HepG2 (cell line): ENCODE data around the gene TBC1D10B. TPM values are rescaled to one million over a fixed set of nuclear protein-coding genes. Genes with fewer than 3 reads are reported as not detected.

Experiments used
- ARNT ChIP-seq: fragments of 450-650 bp; IDR thresholded peaks from 2 replicates; pipeline ENCODE4 v1.6.1; 2017
- ATRX ChIP-seq: sonication (generic); formaldehyde crosslinking; IDR thresholded peaks from 2 replicates; pipeline ENCODE4 v1.4.0; 2020; ENCODE audit warnings: missing genetic modification reagents, borderline replicate concordance
- IKZF1 ChIP-seq: fragments of 450-650 bp; IDR thresholded peaks from 2 replicates; pipeline ENCODE4 v1.7.1; 2016
- IKZF4 ChIP-seq: sonication (generic); formaldehyde crosslinking; IDR thresholded peaks from 2 replicates; pipeline ENCODE4 v1.5.1; 2020; ENCODE audit warnings: borderline replicate concordance, mild to moderate bottlenecking, low read depth, missing genetic modification reagents; ENCODE audit errors: not compliant biosample characterization
- JUND ChIP-seq: sonication (generic); formaldehyde crosslinking; IDR thresholded peaks from 2 replicates; pipeline ENCODE4 v1.8.0; 2022; ENCODE audit warnings: mild to moderate bottlenecking, missing genetic modification reagents
- KDM5B ChIP-seq: sonication (generic); formaldehyde crosslinking; IDR thresholded peaks from 2 replicates; pipeline ENCODE4 v1.4.0; 2020; ENCODE audit warnings: missing genetic modification reagents, mild to moderate bottlenecking, borderline replicate concordance
- KDM6A ChIP-seq: IDR thresholded peaks from 2 replicates; pipeline ENCODE4 v1.6.1; 2016; ENCODE audit warnings: low read depth
- NCOA1 ChIP-seq: sonication (generic); formaldehyde crosslinking; IDR thresholded peaks from 2 replicates; pipeline ENCODE4 v1.9.0; 2021; ENCODE audit warnings: missing genetic modification reagents
- NONO ChIP-seq, 2 experiments: fragments of 450-650 bp in 1 of 2; sonication (generic) in 1 of 2; formaldehyde crosslinking in 1 of 2; IDR thresholded peaks in 1 of 2; conservative IDR thresholded peaks in 1 of 2; 2 replicates each; pipeline versions ENCODE4 v1.6.1 to v1.8.0; 2017 to 2022; ENCODE audit warnings: mild to moderate bottlenecking in 1 of 2, missing genetic modification reagents in 1 of 2, moderate library complexity in 1 of 2
- PAX8 ChIP-seq: sonication (generic); formaldehyde crosslinking; IDR thresholded peaks from 2 replicates; pipeline ENCODE4 v1.8.0; 2022; ENCODE audit warnings: mild to moderate bottlenecking, missing genetic modification reagents, borderline replicate concordance
- PHF21A ChIP-seq: sonication (generic); formaldehyde crosslinking; IDR thresholded peaks from 2 replicates; pipeline ENCODE4 v1.5.0; 2020; ENCODE audit warnings: mild to moderate bottlenecking, missing genetic modification reagents
- POLR2A ChIP-seq, 2 experiments: IDR thresholded peaks; 2 replicates each; pipeline ENCODE4 v1.6.1; 2011; ENCODE audit warnings: low read depth in 2 of 2, low read length in 2 of 2, mild to moderate bottlenecking in 1 of 2, moderate library complexity in 1 of 2; ENCODE audit not compliant: insufficient read depth in 1 of 2
- SETDB1 ChIP-seq: sonication (generic); formaldehyde crosslinking; IDR thresholded peaks from 2 replicates; pipeline ENCODE4 v1.5.1; 2020; ENCODE audit warnings: missing genetic modification reagents, mild to moderate bottlenecking, borderline replicate concordance
- SMAD9 ChIP-seq: sonication (generic); formaldehyde crosslinking; IDR thresholded peaks from 2 replicates; pipeline ENCODE4 v1.5.1; 2020; ENCODE audit warnings: mild to moderate bottlenecking, missing genetic modification reagents
- SMC3 ChIP-seq: IDR thresholded peaks from 2 replicates; pipeline ENCODE4 v1.6.1; 2011; ENCODE audit warnings: low read length, improper control_type of control experiment
- SP1 ChIP-seq, 2 experiments: fragments of 450-650 bp in 1 of 2; sonication (generic) in 1 of 2; formaldehyde crosslinking in 1 of 2; IDR thresholded peaks; 2 replicates each; pipeline versions ENCODE4 v1.4.0 to v1.6.1; 2016 to 2020; ENCODE audit warnings: missing genetic modification reagents in 1 of 2
- SRY ChIP-seq: sonication (generic); formaldehyde crosslinking; IDR thresholded peaks from 2 replicates; pipeline ENCODE4 v1.8.0; 2022; ENCODE audit warnings: mild to moderate bottlenecking, missing genetic modification reagents
- TCF7 ChIP-seq: sonication (generic); IDR thresholded peaks from 2 replicates; pipeline ENCODE4 v1.6.1; 2016; ENCODE audit warnings: antibody characterized with exemption, low read depth
- THAP11 ChIP-seq: IDR thresholded peaks from 2 replicates; pipeline ENCODE4 v1.6.1; 2016; ENCODE audit warnings: missing biosample characterization, missing genetic modification reagents
- TMF1 ChIP-seq: sonication (generic); formaldehyde crosslinking; IDR thresholded peaks from 2 replicates; pipeline ENCODE4 v1.8.1; 2022; ENCODE audit warnings: low read depth, missing genetic modification reagents
- TSC22D2 ChIP-seq: sonication (generic); formaldehyde crosslinking; IDR thresholded peaks from 2 replicates; pipeline ENCODE4 v1.5.1; 2020; ENCODE audit warnings: missing genetic modification reagents, mild to moderate bottlenecking, borderline replicate concordance
- U2AF1 ChIP-seq: fragments of 200-400 bp; formaldehyde crosslinking; optimal IDR thresholded peaks from 2 replicates; pipeline ENCODE3; 2017; ENCODE audit warnings: mild to moderate bottlenecking, low read depth, low read length
- ZFP36L1 ChIP-seq: sonication (generic); formaldehyde crosslinking; IDR thresholded peaks from 2 replicates; pipeline ENCODE4 v1.8.0; 2022; ENCODE audit warnings: mild to moderate bottlenecking, missing genetic modification reagents, moderate library complexity
- ZNF446 ChIP-seq: sonication (generic); formaldehyde crosslinking; IDR thresholded peaks from 2 replicates; pipeline ENCODE4 v1.5.0; 2020; ENCODE audit warnings: mild to moderate bottlenecking, missing genetic modification reagents
- polyA plus RNA-seq, 8 experiments: library from polyadenylated mRNA; depleted of rRNA in 3 of 8; stranded (reverse) in 7 of 8; unstranded in 1 of 8; fragments of >200 nt; fragmentation: Illumina TruSeq in 4 of 8; extraction: Trizol in 4 of 8; gene quantifications; 2 replicates each; pipeline versions ENCODE4 v1.2.1 to v1.2.3, GENCODE V29; 2011 to 2016; ENCODE audit warnings: low read depth in 4 of 8, missing spikeins in 1 of 8, mixed read lengths in 1 of 8; ENCODE audit not compliant: insufficient read depth in 1 of 8
- total RNA-seq, 5 experiments: library from RNA; depleted of rRNA; stranded (reverse); fragments of >200 nt; fragmentation: Illumina TruSeq; extraction: Trizol; gene quantifications; 2 replicates each; pipeline ENCODE4 v1.2.3, GENCODE V29; 2016; ENCODE audit warnings: low read depth in 1 of 5
- TF ChIP-seq, protein P1 (sequence below): sonication (generic); formaldehyde crosslinking; conservative IDR thresholded peaks from 2 replicates; pipeline ENCODE4 v1.4.0; 2020; ENCODE audit warnings: missing genetic modification reagents
- TF ChIP-seq, protein P2 (sequence below), 2 experiments: sonication (generic) in 1 of 2; formaldehyde crosslinking in 1 of 2; IDR thresholded peaks; 2 replicates each; pipeline versions ENCODE4 v1.4.0 to v1.6.1; 2018 to 2020; ENCODE audit warnings: missing genetic modification reagents in 2 of 2, borderline replicate concordance in 1 of 2, low read depth in 1 of 2, mild to moderate bottlenecking in 1 of 2, missing biosample characterization in 1 of 2
- TF ChIP-seq, protein P3 (sequence below): sonication (generic); formaldehyde crosslinking; IDR thresholded peaks from 2 replicates; pipeline ENCODE4 v1.8.1; 2023; ENCODE audit warnings: mild to moderate bottlenecking, missing genetic modification reagents

TBC1D10B gene
- total and polyA plus RNA-seq, 2 of the 13 experiments (the other 11 are each of a cell fraction or from before 2014, with no cell fraction given), result 15.7 to 24.8 TPM

GRCh38 chr16:30354423-30355143, 15.7 kb downstream of the TBC1D10B start (continued):
- TF ChIP-seq, protein P1, sequence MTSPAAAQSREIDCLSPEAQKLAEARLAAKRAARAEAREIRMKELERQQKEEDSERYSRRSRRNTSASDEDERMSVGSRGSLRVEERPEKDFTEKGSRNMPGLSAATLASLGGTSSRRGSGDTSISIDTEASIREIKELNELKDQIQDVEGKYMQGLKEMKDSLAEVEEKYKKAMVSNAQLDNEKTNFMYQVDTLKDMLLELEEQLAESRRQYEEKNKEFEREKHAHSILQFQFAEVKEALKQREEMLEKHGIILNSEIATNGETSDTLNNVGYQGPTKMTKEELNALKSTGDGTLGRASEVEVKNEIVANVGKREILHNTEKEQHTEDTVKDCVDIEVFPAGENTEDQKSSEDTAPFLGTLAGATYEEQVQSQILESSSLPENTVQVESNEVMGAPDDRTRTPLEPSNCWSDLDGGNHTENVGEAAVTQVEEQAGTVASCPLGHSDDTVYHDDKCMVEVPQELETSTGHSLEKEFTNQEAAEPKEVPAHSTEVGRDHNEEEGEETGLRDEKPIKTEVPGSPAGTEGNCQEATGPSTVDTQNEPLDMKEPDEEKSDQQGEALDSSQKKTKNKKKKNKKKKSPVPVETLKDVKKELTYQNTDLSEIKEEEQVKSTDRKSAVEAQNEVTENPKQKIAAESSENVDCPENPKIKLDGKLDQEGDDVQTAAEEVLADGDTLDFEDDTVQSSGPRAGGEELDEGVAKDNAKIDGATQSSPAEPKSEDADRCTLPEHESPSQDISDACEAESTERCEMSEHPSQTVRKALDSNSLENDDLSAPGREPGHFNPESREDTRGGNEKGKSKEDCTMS, result no peak
- TF ChIP-seq SETDB1 (no peak), PHF21A (CRISPR knock-in tag) (no peak), ZNF446 (CRISPR knock-in tag) (peak; percentile 88; the same call in 1 of the 2 replicates), TCF7 (no peak), JUND (CRISPR knock-in tag) (no peak), SP1 (IDR thresholded peaks at IDR 0.05) (no peak), SP1 (CRISPR knock-in tag; IDR thresholded peaks at IDR 0.05) (no peak), SMC3 (no peak), NCOA1 (CRISPR knock-in tag) (no peak), POLR2A (IDR thresholded peaks at IDR 0.05; ENCODE audit: insufficient read depth in 1 of 2, low read depth in 2 of 2, low read length in 2 of 2) (no peak), TSC22D2 (CRISPR knock-in tag) (no peak), THAP11 (CRISPR knock-in tag) (no peak), NONO (IDR thresholded peaks at IDR 0.05) (no peak), NONO (CRISPR knock-in tag; conservative IDR thresholded peaks at IDR 0.05) (no peak), U2AF1 (no peak), KDM5B (no peak), IKZF1 (no peak), TMF1 (CRISPR knock-in tag) (0 out of 2 replicates have a peak, but pooled peaks have one; percentile 65), SMAD9 (CRISPR knock-in tag) (no peak), SRY (CRISPR knock-in tag) (peak; percentile 71), PAX8 (peak; percentile 9; the same call in 1 of the 2 replicates), IKZF4 (CRISPR knock-in tag) (no peak), ATRX (no peak), KDM6A (CRISPR knock-in tag) (no peak), ZFP36L1 (peak; percentile 17; the same call in 1 of the 2 replicates), ARNT (no peak)
- TF ChIP-seq, protein P2, sequence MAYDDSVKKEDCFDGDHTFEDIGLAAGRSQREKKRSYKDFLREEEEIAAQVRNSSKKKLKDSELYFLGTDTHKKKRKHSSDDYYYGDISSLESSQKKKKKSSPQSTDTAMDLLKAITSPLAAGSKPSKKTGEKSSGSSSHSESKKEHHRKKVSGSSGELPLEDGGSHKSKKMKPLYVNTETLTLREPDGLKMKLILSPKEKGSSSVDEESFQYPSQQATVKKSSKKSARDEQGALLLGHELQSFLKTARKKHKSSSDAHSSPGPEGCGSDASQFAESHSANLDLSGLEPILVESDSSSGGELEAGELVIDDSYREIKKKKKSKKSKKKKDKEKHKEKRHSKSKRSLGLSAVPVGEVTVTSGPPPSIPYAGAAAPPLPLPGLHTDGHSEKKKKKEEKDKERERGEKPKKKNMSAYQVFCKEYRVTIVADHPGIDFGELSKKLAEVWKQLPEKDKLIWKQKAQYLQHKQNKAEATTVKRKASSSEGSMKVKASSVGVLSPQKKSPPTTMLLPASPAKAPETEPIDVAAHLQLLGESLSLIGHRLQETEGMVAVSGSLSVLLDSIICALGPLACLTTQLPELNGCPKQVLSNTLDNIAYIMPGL (CRISPR knock-in tag; IDR thresholded peaks at IDR 0.05; ENCODE audit: borderline replicate concordance in 1 of 2, low read depth in 1 of 2), result no peak
- TF ChIP-seq, protein P3, sequence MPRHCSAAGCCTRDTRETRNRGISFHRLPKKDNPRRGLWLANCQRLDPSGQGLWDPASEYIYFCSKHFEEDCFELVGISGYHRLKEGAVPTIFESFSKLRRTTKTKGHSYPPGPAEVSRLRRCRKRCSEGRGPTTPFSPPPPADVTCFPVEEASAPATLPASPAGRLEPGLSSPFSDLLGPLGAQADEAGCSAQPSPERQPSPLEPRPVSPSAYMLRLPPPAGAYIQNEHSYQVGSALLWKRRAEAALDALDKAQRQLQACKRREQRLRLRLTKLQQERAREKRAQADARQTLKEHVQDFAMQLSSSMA (CRISPR knock-in tag), result no peak
